GM21786 (cell line): ENCODE data around the gene DNAJB6.

Experiments used
- ATAC-seq: cut with Tn5 transposase; IDR thresholded peaks from one replicate; pipeline ENCODE4 v1.9.1; 2021; ENCODE audit not compliant: unreplicated experiment

The DNAJB6 gene

DNA sequence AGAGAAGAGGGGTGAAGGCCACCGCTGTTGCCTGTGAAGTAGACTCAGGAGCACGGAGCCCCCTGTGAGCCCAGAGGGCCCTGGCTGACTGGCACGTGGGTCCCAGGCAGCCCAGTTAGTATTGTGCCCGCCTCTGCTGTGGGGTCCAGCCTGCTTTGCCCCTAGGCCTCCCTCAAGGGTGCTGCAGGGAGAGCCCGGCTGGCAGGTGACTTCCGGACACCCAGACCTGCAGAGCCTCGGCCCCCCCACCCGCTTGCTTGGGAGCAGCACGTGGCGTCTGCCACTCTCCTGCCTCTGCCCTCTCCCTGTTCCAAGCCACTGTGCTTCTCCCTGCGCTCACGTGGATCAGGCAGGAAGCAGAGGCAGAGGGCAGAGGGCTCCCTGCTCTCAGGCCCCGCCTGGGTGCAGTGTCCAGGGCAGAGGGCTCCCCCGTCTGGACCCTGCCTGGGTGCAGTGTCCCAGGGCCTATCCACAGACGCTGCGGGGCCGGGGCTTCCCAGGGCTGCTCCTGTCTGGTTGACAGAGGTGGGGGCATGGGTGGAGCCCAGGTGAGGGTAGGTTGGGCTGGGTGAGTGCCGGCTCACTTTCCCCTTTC is 88.4 kb downstream of the DNAJB6 start:
- no peak for ATAC-seq

DNA sequence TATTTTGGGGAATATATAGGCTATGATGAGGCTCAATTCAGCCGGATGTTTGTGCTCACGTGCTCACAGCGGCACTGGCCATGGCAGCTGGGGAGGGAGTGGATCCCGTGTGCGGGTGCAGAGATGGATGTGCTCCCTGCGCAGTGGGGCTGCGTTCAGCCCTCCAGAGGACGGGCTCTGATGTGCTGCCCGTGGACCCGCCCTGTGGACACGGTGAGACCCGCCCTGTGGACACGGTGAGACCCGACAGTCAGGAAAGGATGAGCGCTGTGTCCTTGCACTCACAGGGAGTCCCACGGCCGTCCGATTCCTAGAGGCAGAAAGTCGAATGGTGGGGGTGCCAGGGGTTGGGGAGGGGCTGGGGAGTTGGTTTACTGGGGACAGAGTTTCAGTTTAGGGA is 89.0 kb downstream of the DNAJB6 start:
- no peak for ATAC-seq

DNA sequence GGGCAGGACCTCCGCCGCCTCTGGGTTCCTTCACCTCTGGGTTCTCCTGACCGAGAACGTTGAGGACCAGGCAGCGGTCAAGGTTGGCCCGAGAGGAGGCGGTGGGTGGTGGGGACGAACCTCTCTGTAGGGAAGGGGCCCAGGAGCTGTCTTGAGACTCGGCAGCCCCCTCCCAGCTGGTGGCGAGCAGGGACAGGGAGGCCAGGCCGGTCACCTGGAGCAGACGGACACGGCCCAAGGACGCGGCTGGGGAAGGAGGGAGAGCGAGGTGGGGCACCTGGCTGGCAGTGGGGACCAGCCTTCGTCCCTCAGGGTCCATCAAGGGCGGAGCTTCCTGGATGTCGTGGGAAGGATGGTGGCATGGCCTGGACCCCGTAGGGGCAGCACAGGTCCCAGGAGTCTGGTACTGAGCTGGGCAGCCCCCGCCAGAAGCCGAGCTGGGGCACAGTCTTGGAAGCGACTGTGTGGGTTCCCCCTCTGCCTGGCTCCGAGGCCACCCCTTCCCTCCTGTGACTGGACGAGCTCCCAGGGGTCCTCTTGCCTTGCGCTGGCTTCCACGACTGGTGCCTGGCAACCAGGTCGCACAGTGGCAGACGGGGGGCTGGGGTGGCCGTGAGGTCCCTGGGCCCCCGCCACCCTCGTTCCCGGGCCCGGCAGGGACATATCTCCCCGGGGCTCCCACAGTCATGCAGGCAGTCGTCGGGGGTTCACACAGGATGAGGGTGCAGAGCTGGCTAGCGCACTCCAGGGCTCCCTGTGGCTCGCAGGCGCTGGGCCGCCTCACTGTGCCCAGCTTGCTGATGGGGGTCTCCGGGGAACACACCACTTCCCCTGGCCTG is 89.9 kb downstream of the DNAJB6 start:
- ATAC-seq: no peak

DNA sequence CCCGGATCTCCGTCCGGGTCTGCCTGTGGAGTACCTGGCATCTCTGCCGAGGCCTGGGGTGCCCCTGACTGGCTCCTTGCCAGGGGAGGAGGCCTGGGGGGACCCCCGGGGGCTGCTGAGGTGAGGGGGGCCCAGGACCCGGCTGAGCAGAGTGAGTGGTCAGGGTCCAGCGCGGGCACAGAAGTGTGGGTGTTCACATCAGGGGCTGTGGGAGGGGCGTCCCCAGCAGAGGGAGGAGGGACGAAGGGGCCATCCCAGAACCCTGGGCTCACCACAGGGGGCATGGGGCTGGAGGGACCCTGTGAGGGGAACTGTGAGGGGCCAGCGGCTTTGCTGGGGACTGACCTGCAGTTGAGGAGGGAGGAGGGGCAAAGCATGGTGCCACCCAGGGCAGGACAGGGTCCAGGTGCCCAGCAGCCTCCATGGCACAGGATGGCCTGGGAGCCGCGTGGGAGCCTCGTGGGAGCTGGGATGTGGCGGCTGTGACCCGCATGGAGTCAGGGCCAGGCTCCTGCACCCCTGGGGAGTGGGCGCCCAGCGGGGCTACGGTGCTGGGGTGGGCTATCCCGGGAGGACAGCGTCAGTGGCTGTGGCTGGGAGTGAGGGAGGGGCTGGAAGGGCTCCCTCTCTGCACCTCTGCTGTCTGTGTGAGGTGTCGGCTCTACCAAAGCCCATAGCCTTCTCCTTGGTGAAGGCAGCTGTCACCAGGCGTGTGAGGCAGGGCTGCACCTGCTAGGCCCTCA is 91.2 kb downstream of the DNAJB6 start:
- ATAC-seq: no peak

DNA sequence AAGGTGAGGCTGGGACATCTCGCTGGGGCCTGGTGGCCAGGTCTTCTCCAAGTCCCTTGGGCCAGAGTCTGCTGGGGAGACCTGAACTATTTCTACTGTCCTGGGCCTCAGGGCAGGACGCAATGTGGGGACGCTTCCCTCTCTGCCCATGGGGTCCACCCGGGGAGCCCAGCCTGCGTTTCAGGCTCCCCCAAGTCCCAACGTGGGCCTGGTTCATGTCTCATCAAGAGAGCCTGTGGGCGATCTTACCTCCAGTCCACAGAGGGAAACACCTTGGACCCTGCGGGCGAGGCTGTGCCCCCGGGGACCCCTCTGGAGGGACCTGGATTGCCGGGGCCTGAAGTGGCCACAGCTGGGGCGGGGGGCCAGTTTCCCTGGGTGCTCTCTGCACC is 91.7 kb downstream of the DNAJB6 start:
- ATAC-seq: no peak

DNA sequence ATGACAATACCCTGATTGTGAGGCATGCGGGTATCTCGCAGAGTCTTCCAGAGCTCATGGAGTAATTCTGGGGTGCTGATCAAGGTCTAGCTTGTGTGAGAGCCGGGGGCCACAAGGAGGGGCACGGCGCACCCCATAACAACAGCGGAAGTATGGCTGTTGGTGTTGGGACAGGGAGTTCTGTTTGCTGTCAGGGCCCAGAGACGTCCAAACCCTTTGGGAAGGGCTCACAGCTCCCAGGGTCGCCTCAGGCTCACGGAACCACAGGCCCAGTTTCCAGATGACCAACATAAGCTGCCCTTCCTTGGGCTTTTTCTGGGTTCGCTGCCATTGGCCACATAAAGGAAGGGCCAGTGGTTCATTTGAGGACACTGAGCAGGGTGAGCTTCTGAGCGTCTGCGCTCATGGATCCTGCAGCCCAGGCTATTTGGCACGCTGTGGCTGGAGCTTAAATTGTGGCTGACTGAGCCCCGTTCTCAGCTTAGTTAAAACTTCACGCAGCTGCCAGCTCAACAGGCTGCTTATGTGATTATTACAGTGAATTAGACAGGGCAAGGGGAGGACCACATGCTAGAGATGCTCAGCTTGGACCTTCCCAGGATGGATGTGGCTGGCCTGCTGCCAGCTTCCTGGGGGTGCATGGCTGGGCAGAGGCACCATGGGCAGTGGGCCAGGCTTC is 92.3 kb downstream of the DNAJB6 start:
- no peak for ATAC-seq

DNA sequence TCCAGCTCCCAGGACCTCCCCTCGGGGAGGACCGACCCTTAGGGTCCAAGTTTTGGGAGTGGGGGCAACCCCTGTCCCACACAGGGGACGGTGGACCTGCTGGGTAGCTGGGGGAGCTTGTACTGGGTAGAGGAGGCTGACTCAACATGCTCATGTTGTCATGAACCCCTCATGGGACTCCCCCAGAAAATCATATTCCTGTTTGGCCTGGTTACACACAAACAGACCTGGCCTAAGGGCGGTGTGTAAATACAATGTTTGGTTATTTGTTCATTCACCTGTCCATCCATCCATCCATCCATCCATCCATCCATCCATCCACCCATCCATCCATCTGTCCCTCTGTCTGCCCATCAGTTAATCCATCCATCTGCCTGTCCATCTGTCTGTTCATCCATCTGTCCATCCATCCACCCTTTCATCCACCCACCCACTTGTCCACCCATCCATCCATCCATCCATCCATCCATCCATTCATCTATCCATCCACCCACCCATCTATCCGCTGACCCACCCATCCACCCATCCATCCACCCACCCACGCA is 92.9 kb downstream of the DNAJB6 start:
- no peak for ATAC-seq

DNA sequence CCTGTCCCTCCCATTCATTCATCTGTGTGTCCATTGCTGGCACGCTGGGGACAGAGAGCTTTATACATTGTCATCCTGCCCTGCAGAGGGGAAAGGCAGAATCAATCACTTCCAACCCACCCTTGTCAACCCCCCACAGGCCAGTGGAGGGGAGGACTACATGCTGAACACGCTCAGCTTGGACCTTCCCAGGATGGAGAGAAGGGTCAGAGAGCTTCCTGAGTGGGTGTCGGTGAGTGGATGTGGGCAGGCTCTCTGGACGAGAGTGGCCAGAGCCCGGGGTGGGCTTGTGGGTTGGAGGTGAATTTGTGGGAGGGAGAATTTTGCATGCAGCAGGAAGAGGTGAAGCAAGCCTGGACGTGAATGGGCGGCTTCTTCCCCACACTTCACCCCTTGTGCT is 93.9 kb downstream of the DNAJB6 start:
- ATAC-seq: no peak

DNA sequence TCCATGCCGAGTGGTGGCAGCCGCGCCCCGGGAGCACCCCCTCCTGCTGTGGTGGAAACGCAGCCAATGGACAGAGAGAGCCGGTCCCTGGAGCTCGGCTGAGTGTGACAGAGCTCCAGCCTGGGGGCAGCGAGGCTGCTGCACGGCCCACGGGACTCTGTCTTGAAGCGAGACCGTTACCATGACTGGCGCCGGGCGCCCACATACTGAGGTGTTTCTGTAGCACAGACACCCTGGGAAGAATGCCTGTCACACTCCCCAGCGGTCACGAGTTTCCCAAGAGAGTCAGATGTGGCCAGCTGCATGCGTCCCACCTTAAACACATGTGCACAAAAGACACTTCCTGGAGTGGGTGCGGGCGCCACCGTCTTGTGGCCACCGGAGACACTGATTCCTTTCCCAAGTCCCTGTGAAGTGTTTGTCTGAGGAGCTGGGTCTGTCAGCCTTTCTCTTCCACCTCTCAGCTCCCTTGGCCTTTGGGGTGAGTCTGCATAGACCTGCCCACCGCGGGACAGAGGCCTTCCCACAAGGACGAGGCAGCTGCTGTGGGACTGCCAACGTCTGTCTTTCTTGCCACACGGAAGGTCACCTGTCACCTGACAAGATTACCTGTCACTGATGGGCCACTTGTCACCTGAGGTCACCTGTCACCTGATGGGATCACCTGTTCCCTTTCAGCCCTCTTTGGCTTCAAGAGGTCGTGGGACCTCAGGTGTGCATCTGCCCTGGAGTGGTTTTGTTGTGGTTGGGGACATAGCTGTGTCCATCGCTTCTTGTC is 94.6 kb downstream of the DNAJB6 start:
- no peak for ATAC-seq

DNA sequence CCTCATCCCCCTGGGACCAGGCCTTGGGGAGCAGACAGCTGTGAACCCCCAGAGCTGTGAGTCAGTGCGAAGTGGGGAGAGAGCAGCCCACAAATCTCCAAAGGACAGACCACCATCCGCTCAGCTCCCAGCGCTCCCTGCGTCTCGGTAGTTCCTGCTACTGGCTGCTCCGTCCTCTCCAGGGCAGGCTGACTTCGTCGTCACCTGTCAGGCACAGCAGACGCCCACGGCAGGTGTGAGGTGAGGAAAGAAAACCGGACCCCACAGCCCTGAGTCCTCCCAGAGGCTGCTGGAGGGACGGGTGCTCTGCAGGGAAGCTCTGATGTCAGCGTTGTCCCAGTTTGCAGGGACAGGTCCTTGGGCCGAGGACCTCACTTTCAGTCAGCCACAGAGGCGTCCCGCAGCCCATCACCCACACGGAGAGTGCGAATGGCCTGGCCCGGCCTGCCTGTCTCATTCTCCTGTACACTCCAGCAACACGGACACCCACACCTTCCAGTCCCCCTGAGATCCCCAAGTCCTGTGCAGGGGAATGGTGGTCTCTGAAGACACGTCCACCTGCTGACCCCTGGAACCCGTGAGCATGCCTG is 95.2 kb downstream of the DNAJB6 start:
- no peak for ATAC-seq

DNA sequence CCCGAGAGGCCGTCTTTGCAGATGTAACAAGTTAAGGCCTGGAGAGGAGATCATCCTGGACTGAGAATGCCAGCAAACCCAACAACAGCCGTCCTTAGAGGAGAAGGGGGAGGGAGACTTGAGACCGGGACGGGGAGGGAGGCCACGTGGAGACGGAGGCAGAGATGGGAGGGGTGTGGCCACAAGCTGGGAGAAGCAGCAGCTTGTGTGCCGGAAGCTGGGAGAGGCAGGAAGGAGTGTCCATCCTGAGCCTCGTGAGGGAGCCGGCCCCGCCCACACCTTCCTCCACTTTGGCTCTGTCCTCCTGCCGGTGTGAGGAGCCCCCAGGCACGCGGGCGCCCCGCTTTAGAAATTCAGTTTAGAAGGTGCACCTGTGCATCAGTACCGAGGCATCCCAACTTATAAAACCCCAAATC is 95.7 kb downstream of the DNAJB6 start:
- ATAC-seq: peak; percentile 25

DNA sequence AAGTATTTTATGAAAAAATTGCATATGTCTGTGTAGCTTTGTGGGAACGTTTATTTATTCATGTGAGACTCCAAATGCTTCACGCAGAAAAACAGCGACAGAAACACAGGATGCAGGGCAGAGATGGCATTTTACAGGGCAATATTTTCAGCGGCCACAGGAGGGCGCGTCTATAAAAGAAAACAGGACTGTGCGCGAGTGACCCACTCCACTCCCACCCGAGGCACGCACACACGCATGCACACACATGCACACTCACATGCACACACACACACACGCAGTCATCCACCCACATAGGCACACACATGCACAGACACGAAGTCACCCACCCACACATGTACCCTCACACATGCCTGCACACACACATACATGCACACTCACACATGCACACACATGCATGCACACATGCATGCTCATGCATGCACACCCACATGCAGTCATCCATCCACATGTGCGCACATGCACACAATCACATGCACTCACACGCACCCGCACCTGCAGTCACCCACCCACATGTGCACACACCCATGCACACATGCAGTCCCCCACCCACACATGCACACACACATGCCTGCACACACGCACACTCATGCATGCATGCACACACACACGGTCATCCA is 96.3 kb downstream of the DNAJB6 start:
- ATAC-seq: peak; percentile 58

DNA sequence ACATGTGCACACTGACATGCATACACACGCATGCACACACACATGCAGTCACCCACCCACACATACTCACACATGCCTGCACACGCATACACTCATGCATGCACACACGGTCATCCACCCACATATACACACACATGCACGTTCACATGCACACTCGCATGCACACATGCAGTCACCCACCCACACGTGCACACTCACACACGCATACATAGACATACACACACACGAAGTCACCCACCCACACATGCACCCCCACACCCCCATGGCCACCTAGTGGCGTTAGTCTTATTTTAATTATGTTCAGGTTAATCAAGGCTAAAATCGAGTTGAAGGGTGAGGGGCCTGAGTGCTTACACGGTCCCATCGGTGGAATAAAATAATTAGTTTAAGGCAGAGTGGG is 96.8 kb downstream of the DNAJB6 start:
- no peak for ATAC-seq

DNA sequence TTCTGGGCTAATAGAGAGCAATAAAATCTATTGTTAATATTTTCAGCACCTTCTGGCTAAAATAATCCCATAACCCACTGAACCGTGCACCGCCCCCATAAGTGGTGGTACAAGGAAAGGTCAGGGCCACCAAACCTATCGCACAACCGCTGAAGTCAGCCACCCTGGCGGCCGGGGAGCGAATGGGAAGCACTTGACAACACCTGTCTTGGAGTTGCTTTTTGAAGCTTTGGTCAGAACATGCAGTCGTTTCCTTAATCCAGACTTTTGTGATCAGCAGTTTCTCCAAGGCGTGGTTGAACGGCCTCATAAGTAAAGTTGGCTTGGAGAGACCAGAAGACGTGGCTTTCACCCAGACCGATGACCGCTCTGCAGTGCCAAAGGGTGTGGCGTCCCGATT is 97.4 kb downstream of the DNAJB6 start:
- ATAC-seq: no peak

DNA sequence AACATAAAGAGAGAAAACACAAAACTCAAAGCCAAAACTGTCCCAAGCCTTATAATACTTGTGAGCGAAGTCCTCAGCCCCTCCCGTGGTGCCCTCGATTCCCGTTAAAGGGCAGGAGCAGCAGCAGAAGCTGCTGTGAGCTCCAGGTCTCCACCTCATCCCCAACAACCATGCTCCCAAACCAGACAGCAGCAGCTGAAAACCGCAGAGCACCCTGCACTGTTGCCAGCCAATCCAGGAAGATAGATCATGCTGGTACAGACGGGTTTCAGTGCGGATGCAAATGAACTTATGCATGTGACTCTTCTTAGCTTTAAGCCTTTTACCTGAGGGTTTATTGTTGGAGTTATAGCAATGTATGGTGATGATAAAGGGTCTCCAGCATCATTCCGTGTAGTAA is 97.9 kb downstream of the DNAJB6 start:
- no peak for ATAC-seq

DNA sequence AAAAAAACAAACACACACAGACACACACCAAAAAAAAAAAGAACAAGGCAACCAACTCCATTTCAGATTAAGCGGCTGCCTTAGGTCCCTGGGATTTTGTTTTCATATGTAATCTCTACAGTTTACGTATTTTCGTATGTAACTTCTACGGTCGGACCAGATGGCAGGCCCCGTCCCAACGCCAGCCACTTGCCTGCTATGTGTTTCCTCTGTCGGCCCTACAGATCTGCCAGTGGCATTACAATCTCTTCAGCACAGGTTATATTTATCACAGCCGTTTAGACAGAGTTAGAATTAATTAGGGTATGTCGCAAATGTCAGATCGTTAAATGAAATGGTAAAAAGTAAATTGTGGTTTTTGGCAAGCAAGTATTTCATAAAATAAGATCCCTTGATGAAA is 99.3 kb downstream of the DNAJB6 start:
- ATAC-seq: no peak

DNA sequence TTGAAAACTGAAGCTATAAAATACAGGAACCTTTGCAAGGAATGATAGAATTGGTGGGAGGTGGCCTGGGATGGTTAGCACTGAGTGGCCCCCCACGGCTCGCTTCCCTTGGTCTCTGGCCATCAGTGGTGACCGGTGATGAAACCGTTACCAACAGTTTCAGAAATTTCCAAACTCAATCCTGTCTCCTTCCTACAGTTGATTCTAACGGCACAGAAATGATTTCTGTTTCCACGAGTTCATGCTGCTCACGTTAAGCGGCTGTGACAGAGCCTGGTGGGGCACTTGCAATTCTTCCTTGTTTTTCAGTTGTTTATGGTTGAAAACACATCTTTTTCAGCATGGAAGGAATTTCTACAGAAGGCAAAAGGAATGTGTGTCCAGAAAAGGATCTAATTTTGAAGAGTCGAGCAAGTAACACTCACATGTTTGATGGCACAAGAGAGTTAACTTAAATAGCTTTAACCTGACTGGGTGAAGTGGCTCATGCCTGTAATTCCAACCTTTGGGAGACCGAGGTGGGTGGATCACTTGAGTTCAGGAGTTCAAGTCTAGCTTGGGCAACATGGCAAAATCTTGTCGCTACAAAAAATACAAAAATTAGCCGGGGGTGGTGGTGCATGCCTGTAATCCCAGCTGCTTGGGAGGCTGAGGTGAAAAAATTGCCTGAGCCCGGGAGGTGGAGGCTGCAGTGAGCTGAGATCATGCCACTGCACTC is 100.1 kb downstream of the DNAJB6 start:
- no peak for ATAC-seq

DNA sequence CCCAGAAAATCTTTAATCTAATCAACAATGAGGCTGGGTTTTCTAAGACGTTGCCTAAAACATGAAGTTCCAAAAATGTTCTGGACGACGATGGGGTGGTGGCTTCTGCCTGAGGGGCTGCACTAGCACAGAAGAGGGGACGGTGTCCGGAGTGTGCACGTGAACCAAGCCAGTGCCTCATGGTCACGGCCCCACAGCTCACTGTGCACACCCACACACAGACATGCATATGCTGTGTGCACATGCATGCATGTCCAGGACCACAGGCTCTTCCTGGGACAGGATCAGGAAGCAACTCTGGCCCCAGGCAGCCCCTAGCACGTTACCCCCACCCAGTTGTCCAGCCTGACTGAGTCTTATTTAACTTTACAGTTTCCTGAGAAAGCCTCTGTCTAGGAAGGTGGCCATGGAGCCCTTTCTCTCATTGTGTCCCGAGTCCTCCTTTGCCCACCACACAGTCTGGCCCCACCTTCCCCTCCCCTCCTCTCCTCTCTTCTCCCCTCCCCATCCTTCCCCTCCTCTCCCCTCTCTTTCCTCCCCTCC is 100.8 kb downstream of the DNAJB6 start:
- ATAC-seq: no peak
